Liver (tissue), 9 donors: ENCODE measurements around the gene RNF144B. TPM values are rescaled to one million over a fixed set of nuclear protein-coding genes. Genes with fewer than 3 reads are reported as not detected.

Experiments
- DNase-seq: peaks from one replicate; pipeline ENCODE4 v3.0.0-alpha.2; 2017; ENCODE audit warnings: low spot score
- H3K27ac ChIP-seq, 2 donors: one replicate each; pipeline ENCODE4 v1.7.0; 2013; ENCODE audit warnings: inconsistent platforms in 2 of 2, low read length in 2 of 2, control low read depth in 1 of 2, low read depth in 1 of 2, mild to moderate bottlenecking in 1 of 2
- H3K27me3 ChIP-seq, 4 donors: one replicate each; pipeline versions ENCODE4 v1.6.1 to v1.7.0; 2013; ENCODE audit warnings: low read length in 3 of 4, inconsistent platforms in 1 of 4, mild to moderate bottlenecking in 1 of 4, moderate library complexity in 1 of 4; ENCODE audit not compliant: control insufficient read depth in 4 of 4, insufficient read depth in 4 of 4
- H3K36me3 ChIP-seq, 4 donors: one replicate each; pipeline versions ENCODE4 v1.6.1 to v1.7.0; 2013; ENCODE audit warnings: low read length in 3 of 4, mild to moderate bottlenecking in 3 of 4, low read depth in 1 of 4, moderate library complexity in 1 of 4; ENCODE audit not compliant: control insufficient read depth in 4 of 4, insufficient read depth in 3 of 4
- H3K4me1 ChIP-seq, 4 donors: one replicate each; pipeline versions ENCODE4 v1.6.1 to v1.7.0; 2013; ENCODE audit warnings: low read length in 3 of 4, mild to moderate bottlenecking in 3 of 4, moderate library complexity in 1 of 4; ENCODE audit not compliant: control insufficient read depth in 4 of 4, insufficient read depth in 4 of 4
- H3K4me3 ChIP-seq, 3 donors: one replicate each; pipeline versions ENCODE4 v1.6.1 to v1.7.0; 2013; ENCODE audit warnings: low read length in 3 of 3, control low read depth in 1 of 3, low read depth in 1 of 3, mild to moderate bottlenecking in 1 of 3
- H3K9ac ChIP-seq, 2 donors: one replicate each; pipeline ENCODE4 v1.7.0; 2013; ENCODE audit warnings: low read length in 2 of 2, mild to moderate bottlenecking in 2 of 2, moderate library complexity in 2 of 2, control low read depth in 1 of 2, low read depth in 1 of 2
- H3K9me3 ChIP-seq, 4 donors: one replicate each; pipeline versions ENCODE4 v1.6.1 to v1.7.0; 2013; ENCODE audit warnings: low read length in 3 of 4; ENCODE audit not compliant: control insufficient read depth in 4 of 4
- EGR1 ChIP-seq, 2 donors: IDR thresholded peaks; 2 replicates each; pipeline ENCODE4 v1.6.1; 2016 to 2018; ENCODE audit warnings: antibody characterized with exemption in 2 of 2, low read depth in 2 of 2
- FOXA1 ChIP-seq: IDR thresholded peaks from 2 replicates; pipeline ENCODE4 v1.6.1; 2016; ENCODE audit warnings: antibody characterized with exemption
- FOXA2 ChIP-seq: IDR thresholded peaks from 2 replicates; pipeline ENCODE4 v1.6.1; 2016; ENCODE audit warnings: antibody characterized with exemption
- HNF4A ChIP-seq, 2 donors: conservative IDR thresholded peaks; 2 replicates each; pipeline ENCODE4 v1.6.1; 2016; ENCODE audit warnings: antibody characterized with exemption in 2 of 2, mild to moderate bottlenecking in 2 of 2
- RXRA ChIP-seq, 2 donors: IDR thresholded peaks; 2 replicates each; pipeline ENCODE4 v1.6.1; 2017 to 2018; ENCODE audit warnings: antibody characterized with exemption in 2 of 2, mild to moderate bottlenecking in 1 of 2
- TAF1 ChIP-seq: conservative IDR thresholded peaks from 2 replicates; pipeline ENCODE4 v1.6.1; 2016; ENCODE audit warnings: antibody characterized with exemption, mild to moderate bottlenecking
- WGBS: extraction: QIAGEN DNeasy Blood & Tissue Kit; methylation state at CpG from one replicate; pipeline ENCODE4 v1.1.7; 2013; 5-methylcytosine and 5-hydroxymethylcytosine counted together
- polyA plus RNA-seq, 2 donors: library from polyadenylated mRNA; stranded (reverse) in 1 of 2; unstranded in 1 of 2; fragments of 200-250 nt in 1 of 2; fragments of >200 nt in 1 of 2; fragmentation: Nextera tagmentation in 1 of 2; extraction: Ambion mirVana in 1 of 2; gene quantifications; one replicate each; pipeline versions ENCODE4 v1.2.1 to v1.2.3, GENCODE V29; 2013 to 2015
- total RNA-seq, 2 donors: library from RNA; depleted of rRNA; stranded (reverse); fragments of >200 nt; gene quantifications; one replicate each; pipeline ENCODE4 v1.2.3, GENCODE V29; 2014
- TF ChIP-seq, protein P1 (sequence below): IDR thresholded peaks from 2 replicates; pipeline ENCODE4 v1.6.1; 2016; ENCODE audit warnings: antibody characterized with exemption
- TF ChIP-seq, protein P2 (sequence below): IDR thresholded peaks from 2 replicates; pipeline ENCODE4 v1.6.1; 2016; ENCODE audit warnings: antibody characterized with exemption
- TF ChIP-seq, protein P3 (sequence below): fragments of 150-350 bp; IDR thresholded peaks from 2 replicates; pipeline ENCODE4 v1.5.1; 2017; ENCODE audit warnings: improper control_type of control experiment, low read depth, low read length; ENCODE audit not compliant: missing input control
- TF ChIP-seq, protein P4 (sequence below): IDR thresholded peaks from 2 replicates; pipeline ENCODE4 v1.6.1; 2016; ENCODE audit warnings: antibody characterized with exemption, mild to moderate bottlenecking
- donor health status: healthy.
- donor health status: healthy.
- donor health status: healthy.
- donor health status: healthy.
- donor health status: healthy.

Gene RNF144B
- total and polyA plus RNA-seq, 4 donors: 3.0 to 15.1 (median 7.6) TPM

DNA sequence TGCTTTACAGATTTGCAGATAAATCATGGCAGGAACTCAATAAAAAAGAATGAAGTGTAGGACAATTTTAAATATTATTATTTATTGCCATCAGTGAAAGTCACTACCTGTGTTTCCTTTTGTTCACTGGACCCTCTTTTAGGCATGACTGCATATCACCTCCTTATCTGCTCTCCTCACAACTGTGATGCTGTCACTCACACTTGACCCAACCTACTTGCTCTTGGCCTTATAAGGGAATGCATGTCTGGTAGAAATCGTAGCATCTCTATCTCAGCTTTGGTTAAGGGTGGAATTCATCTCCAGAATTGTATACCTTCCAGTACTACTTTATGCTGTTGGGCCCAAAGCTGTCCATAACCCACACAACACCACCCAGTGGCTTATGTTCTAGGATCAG is 47.6 kb upstream of the RNF144B start:
- H3K27me3 ChIP-seq: no peaks in the 10 kb centered on the region
- no peaks in the 10 kb centered on the region for H3K9me3 ChIP-seq
- WGBS: 81% methylated on average over 1 of the region's 1 CpG
- H3K9ac ChIP-seq: no peak overlapping the region
- H3K4me3 ChIP-seq: no peak overlapping the region
- no peak overlapping the region for H3K27ac ChIP-seq
- no peaks in the 10 kb centered on the region for H3K4me1 ChIP-seq
- TF ChIP-seq EGR1 (IDR thresholded peaks at IDR 0.05; ENCODE audit: low read depth in 2 of 2): no peak
- no peak for TF ChIP-seq TAF1
- no peak for TF ChIP-seq HNF4A (conservative IDR thresholded peaks at IDR 0.05)
- TF ChIP-seq, protein P1, sequence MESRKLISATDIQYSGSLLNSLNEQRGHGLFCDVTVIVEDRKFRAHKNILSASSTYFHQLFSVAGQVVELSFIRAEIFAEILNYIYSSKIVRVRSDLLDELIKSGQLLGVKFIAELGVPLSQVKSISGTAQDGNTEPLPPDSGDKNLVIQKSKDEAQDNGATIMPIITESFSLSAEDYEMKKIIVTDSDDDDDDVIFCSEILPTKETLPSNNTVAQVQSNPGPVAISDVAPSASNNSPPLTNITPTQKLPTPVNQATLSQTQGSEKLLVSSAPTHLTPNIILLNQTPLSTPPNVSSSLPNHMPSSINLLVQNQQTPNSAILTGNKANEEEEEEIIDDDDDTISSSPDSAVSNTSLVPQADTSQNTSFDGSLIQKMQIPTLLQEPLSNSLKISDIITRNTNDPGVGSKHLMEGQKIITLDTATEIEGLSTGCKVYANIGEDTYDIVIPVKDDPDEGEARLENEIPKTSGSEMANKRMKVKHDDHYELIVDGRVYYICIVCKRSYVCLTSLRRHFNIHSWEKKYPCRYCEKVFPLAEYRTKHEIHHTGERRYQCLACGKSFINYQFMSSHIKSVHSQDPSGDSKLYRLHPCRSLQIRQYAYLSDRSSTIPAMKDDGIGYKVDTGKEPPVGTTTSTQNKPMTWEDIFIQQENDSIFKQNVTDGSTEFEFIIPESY: no peak
- TF ChIP-seq, protein P2, sequence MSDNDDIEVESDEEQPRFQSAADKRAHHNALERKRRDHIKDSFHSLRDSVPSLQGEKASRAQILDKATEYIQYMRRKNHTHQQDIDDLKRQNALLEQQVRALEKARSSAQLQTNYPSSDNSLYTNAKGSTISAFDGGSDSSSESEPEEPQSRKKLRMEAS: no peak
- TF ChIP-seq, protein P3, sequence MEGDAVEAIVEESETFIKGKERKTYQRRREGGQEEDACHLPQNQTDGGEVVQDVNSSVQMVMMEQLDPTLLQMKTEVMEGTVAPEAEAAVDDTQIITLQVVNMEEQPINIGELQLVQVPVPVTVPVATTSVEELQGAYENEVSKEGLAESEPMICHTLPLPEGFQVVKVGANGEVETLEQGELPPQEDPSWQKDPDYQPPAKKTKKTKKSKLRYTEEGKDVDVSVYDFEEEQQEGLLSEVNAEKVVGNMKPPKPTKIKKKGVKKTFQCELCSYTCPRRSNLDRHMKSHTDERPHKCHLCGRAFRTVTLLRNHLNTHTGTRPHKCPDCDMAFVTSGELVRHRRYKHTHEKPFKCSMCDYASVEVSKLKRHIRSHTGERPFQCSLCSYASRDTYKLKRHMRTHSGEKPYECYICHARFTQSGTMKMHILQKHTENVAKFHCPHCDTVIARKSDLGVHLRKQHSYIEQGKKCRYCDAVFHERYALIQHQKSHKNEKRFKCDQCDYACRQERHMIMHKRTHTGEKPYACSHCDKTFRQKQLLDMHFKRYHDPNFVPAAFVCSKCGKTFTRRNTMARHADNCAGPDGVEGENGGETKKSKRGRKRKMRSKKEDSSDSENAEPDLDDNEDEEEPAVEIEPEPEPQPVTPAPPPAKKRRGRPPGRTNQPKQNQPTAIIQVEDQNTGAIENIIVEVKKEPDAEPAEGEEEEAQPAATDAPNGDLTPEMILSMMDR: no peak
- H3K36me3 ChIP-seq: no peaks in the 10 kb centered on the region
- DNase-seq: no peak

DNA sequence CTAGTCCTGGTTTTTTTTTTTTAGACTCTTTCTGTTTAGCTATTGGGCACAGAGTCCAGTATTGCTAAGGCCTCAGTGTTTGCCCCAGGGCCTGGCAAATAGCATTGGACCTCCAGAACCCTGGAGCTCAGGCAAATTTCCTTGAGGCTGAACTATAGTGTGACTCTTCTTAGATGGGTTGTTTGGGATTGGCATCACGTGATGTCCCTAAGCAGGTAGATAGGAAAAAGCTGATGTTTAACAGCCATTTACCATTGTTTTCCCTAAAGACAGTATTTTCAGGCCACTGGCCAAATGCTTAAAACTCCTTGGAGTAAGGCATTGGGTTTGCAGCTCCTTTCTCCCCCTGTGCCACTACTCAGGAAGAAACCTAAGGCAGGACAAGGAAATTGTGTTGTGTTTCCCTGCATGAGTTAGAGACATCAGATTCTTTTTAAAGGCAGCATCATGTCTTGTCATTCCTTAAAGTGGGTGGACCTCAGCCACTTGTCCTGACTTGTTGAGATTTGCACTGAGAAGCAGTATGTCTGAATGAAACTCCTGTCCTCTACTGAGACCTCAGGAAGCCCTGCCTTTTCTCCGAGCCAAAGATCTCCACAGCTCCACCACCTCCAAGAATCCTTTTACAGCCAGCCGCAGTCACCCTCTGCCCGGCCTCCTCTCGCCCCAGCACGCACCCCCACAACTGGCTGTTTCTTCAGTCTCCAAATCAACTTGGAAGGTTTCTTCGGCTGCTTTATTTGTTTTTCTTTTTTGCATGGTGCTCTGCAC is 46.2 kb upstream of the RNF144B start:
- WGBS: 94% methylated on average over 7 of the region's 7 CpGs
- H3K9me3 ChIP-seq: no peaks in the 10 kb centered on the region

More for the DNA sequence above, 46.2 kb upstream of the RNF144B start:
- Histone ChIP-seq H3K9ac (no peak overlapping the region), H3K27me3 (no peaks in the 10 kb centered on the region), H3K4me1 (no peaks in the 10 kb centered on the region), H3K4me3 (no peak overlapping the region), H3K27ac (no peak overlapping the region), H3K36me3 (no peaks in the 10 kb centered on the region)
- TF ChIP-seq FOXA2 (no peak), FOXA1 (no peak), RXRA (IDR thresholded peaks at IDR 0.05) (no peak)
- TF ChIP-seq, protein P4, sequence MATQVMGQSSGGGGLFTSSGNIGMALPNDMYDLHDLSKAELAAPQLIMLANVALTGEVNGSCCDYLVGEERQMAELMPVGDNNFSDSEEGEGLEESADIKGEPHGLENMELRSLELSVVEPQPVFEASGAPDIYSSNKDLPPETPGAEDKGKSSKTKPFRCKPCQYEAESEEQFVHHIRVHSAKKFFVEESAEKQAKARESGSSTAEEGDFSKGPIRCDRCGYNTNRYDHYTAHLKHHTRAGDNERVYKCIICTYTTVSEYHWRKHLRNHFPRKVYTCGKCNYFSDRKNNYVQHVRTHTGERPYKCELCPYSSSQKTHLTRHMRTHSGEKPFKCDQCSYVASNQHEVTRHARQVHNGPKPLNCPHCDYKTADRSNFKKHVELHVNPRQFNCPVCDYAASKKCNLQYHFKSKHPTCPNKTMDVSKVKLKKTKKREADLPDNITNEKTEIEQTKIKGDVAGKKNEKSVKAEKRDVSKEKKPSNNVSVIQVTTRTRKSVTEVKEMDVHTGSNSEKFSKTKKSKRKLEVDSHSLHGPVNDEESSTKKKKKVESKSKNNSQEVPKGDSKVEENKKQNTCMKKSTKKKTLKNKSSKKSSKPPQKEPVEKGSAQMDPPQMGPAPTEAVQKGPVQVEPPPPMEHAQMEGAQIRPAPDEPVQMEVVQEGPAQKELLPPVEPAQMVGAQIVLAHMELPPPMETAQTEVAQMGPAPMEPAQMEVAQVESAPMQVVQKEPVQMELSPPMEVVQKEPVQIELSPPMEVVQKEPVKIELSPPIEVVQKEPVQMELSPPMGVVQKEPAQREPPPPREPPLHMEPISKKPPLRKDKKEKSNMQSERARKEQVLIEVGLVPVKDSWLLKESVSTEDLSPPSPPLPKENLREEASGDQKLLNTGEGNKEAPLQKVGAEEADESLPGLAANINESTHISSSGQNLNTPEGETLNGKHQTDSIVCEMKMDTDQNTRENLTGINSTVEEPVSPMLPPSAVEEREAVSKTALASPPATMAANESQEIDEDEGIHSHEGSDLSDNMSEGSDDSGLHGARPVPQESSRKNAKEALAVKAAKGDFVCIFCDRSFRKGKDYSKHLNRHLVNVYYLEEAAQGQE: no peak
- DNase-seq: no peak
